Measurements from ENCODE around the gene AQP9.
"Not testable (repeated sequence)": the region's sequence is repeated elsewhere in the genome, so short reads cannot be mapped to it uniquely, and the experiment has no call there.

The AQP9 gene

DNA sequence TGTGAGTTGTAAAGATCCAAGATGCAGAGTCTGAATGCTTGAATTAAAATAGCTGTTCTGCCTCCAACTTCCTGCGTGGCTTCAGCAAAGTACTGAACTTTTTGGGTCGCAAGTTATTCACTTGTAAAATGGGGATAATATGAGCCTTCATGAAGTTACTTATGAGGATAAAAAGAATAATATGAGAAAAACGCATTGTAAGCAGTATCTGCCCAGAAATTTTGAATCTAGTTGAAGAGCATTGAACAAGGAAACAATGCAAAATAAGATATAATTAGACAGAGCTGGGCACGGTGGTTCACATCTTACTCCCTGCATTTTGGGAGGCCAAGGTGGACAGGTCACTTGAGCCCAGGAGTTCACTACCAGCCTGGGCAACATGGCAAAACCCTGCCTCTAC, 37.8 kb downstream of the AQP9 start:
- intact Hi-C loops (cut with DNase I) = no loop called here

GRCh38 chr15:58178668-58179067, 40.5 kb downstream of the AQP9 start:
- no peak for DNase-seq
- intact Hi-C loops (cut with DNase I) = no loop called here

More for the DNA sequence above, 37.8 kb downstream of the AQP9 start:
- no peak for DNase-seq

DNA sequence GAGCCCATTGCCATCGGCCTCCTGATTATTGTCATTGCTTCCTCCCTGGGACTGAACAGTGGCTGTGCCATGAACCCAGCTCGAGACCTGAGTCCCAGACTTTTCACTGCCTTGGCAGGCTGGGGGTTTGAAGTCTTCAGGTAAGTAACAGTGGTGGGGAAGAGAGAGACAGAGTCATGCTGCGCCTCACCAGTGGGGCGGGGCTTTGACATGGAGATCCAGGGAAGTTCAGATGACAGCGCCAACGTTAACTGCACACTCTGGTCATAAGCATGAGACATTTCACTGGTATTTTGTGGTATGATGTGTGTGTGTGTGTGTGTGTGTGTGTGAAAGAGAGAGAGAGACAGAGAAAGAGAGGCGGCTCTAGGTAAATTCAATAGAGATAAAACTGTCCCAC, 41.0 kb downstream of the AQP9 start:
- DNase-seq = no peak
- intact Hi-C loops (cut with DNase I) = no loop called here

DNA sequence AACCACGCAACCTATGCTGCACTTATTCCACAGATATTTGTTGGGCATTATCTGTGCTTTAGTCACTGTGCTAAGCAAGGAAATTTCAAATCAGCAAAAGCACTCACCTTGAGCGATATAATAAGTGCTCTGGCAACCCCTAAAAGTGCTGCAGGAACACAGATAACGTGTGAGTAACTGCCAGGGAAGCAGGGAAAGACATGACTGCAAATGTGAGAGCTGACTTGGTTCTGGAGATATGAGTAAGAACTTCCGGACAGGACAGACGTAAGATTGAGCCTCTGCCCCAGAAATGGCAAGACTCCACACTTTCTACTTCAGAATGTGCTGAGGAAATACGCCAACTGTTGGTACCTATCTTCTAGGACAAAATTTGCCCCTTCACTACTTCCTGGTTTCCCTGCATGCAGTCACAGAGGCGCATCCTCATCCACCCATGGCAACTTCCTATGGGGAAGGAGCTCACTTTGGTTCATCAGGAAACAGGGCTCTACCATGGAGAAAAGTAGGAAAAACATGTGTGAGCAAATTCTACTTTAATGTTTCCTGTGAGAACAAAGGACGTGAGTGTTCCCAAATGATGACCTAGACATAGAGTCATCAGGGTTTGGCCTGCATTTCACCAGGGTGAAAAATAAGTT, 41.7 kb downstream of the AQP9 start:
- intact Hi-C loops (cut with DNase I) = loop anchor here (10.0 kb wide), 4 partner anchors 115 to 625 kb away; partner anchors contain the start of gene ALDH1A2
- DNase-seq = no peak

DNA sequence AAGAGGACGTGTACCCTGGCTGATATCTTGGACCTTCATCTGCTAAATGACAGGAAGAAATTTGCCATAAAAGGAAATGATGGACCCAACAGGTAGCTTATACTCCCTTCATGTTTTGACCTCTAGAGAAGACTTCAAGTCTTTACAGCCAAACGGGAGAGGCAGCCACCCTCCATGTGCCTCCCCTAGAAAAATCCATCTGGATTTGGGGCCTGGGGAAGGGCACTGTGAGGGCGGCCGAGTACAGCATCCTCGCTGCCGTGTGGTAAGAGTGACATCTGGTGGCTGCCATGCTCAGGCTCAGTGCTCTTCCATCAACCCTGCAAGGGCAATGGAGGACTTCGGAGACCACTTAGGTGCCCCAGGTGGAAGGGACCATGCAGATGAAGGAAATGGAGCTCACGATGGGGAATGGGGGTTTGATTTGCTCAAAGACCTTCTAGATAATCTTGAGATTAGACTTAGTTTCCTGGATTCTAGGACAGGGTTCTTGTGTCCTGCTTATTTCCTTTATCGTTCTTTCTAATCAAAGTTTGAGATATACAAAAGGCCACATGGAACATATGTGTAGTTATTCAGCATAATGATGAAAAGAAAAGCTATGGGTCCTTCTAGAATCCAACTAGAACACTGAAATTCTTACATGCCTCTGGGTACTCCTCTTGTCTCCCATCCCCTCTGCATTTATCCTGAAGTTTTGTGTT, 44.4 kb downstream of the AQP9 start:
- intact Hi-C loops (cut with DNase I) = loop anchor here (10.0 kb wide), 4 partner anchors 118 to 628 kb away; partner anchors contain the start of gene ALDH1A2
- DNase-seq = peak in 9 of 10 donors; percentile 24 to 91 (median 55)

- intact Hi-C loops (cut with DNase I) = loop anchor here (10.0 kb wide), 4 partner anchors 121 to 631 kb away; partner anchors contain the start of gene ALDH1A2
- DNase-seq = no peak
These were observed 47.3 kb downstream of the AQP9 start for GRCh38 chr15:58185439-58185838.

DNA sequence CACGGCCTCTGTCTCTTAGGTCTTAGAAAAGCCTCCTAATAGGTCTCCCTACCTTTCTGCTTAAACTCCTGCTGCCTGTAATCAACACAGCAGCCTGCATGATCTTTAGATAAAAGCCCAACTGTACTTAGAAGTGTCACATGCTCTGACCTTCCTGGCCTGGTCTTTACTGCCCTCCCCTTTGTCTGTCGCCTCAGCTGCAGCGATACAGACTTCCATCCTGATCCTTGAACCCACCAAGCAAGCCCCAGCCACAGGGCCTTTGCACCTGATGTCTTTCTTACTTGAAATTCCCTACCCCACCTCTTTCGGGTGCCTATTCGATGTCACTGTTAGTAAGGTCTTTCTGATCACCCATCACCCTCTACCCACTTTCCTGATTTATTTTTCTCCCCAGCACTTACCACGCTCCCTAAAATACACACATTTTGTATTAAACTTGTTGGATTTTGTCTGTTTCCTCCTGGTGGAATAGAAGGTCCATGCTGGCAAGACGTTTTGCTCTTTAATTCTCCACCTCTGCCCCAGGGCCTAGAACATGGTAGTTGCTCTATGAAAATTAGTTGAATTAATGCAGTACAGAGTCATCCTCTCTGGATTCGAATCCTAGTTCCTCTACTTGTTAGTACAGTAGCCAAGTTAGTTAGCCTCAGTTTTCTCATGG, 51.1 kb downstream of the AQP9 start:
- DNase-seq = no peak
- intact Hi-C loops (cut with DNase I) = loop anchor here (10.0 kb wide), 4 partner anchors 124 to 634 kb away; partner anchors contain the start of gene ALDH1A2

- no peak for DNase-seq
- intact Hi-C loops (cut with DNase I) = no loop called here
These were observed 52.2 kb downstream of the AQP9 start for GRCh38 chr15:58190419-58190818.

GRCh38 chr15:58193636-58194035, 55.5 kb downstream of the AQP9 start:
- intact Hi-C loops (cut with DNase I); DNase-seq: not testable (repeated sequence)

DNA sequence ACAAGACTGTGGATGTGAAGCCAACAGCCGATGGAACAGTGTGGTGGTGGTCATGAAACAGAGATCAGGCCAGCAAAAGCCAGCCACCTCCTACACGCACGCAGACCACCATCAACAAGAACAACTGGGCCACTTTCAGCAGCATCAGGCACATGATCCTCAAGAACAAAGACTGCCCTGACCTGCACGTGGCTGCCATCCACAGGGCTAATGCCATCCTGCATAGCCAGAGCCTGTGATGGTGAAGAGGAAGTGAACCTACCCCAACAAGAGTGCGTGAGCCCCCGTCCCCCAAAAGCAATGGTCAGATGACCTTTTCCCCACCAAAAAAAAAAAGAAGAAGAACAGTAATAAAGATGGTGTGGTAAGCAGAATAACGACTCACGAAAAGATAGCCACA, 62.6 kb downstream of the AQP9 start:
- intact Hi-C loops (cut with DNase I) = no loop called here
- DNase-seq = no peak

- no peak for DNase-seq
These were observed 63.3 kb downstream of the AQP9 start for GRCh38 chr15:58201516-58201915.

GRCh38 chr15:58203537-58203936, 65.4 kb downstream of the AQP9 start:
- no peak for DNase-seq
- intact Hi-C loops (cut with DNase I) = no loop called here

More at GRCh38 chr15:58201516-58201915, 63.3 kb downstream of the AQP9 start:
- intact Hi-C loops (cut with DNase I) = no loop called here

- DNase-seq = no peak
- intact Hi-C loops (cut with DNase I) = no loop called here
These were observed 68.0 kb downstream of the AQP9 start for GRCh38 chr15:58206151-58206550.

DNA sequence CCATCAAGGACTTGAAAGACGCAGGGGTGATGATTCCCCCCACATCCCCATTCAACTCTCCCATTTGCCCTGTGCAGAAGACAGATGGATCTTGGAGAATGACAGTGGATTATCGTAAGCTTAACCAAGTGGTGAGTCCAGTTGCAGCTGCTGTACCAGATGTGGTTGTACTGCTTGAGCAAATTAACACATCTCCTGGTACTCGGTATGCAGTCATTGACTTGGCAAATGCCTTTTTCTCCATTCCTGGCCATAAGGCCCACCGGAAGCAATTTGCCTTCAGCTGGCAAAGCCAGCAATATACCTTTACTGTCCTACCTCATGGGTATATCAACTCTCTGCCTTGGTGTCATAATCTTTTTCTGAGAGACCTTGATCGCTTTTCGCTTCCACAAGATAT, 70.0 kb downstream of the AQP9 start:
- DNase-seq; intact Hi-C loops (cut with DNase I): not testable (repeated sequence)

- intact Hi-C loops (cut with DNase I); DNase-seq: not testable (repeated sequence)
These were observed 70.9 kb downstream of the AQP9 start for GRCh38 chr15:58209007-58209481.

GRCh38 chr15:58210031-58210430, 71.8 kb downstream of the AQP9 start:
- DNase-seq; intact Hi-C loops (cut with DNase I): not testable (repeated sequence)

- DNase-seq = no peak
- intact Hi-C loops (cut with DNase I) = no loop called here
These were observed 74.8 kb downstream of the AQP9 start for GRCh38 chr15:58212909-58213526.

DNA sequence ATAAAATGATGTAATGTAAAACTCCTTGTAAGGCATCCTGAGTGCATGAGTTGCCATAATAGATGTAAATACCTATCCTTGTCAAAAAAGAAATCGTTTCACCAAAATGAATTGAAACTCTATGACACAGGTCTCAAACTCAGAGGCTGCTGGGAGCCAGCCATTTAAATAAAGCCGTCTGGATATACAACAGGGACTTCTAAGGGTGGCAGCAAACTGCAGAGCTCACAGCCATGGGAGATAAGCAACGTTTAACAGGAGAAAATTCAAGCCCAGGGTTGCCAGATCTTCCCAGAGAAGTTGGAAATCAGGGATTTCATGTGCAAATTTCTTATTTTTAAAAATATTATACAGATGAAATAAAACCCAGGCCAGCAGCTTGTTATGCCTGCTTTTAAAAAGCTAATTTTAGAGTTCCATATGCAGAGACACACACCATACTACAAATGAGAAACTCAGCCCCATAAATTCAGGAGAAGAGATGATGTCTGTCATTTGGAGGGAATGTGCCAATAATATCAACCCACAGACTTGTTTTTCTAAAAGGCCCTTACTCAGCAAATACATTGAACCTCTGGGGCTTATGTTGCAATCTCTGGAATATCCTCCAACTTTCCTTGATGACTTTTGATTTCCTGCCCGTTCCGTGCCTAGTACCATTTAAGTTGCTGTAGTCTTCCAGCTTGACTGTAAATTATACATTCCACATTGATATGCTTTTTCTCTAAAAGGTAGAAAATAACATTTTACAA, 75.6 kb downstream of the AQP9 start:
- DNase-seq = no peak
- intact Hi-C loops (cut with DNase I) = no loop called here

GRCh38 chr15:58214591-58215340, 76.6 kb downstream of the AQP9 start:
- intact Hi-C loops (cut with DNase I) = no loop called here
- DNase-seq = no peak
